ENCODE data around the gene TNFRSF12A.

The TNFRSF12A gene

GRCh38 chr16:3057181-3058138, 37.3 kb downstream of the TNFRSF12A start:
- H3K4me3 ChIP-seq (ENCODE audit: control insufficient read depth, low read depth, low read length) = no peak overlapping the region
- no peak for TF ChIP-seq CTCF (conservative IDR thresholded peaks at IDR 0.05; ENCODE audit: control insufficient read depth, insufficient read depth, low read depth, low read length)
- no peak for DNase-seq (ENCODE audit: low read depth)

GRCh38 chr16:3058139-3059030, 38.2 kb downstream of the TNFRSF12A start:
- peak overlapping the region; percentile 66 for H3K4me3 ChIP-seq (ENCODE audit: control insufficient read depth, low read depth, low read length)
- TF ChIP-seq CTCF (conservative IDR thresholded peaks at IDR 0.05; ENCODE audit: control insufficient read depth, insufficient read depth, low read depth, low read length) = no peak
- DNase-seq (ENCODE audit: low read depth) = peak; percentile 16

- H3K4me3 ChIP-seq (ENCODE audit: control insufficient read depth, low read depth, low read length) = peak overlapping the region; percentile 66
- DNase-seq (ENCODE audit: low read depth) = peak; percentile 68
- no peak for TF ChIP-seq CTCF (conservative IDR thresholded peaks at IDR 0.05; ENCODE audit: control insufficient read depth, insufficient read depth, low read depth, low read length)
These were observed 39.0 kb downstream of the TNFRSF12A start for GRCh38 chr16:3059041-3059722.

- TF ChIP-seq CTCF (conservative IDR thresholded peaks at IDR 0.05; ENCODE audit: control insufficient read depth, insufficient read depth, low read depth, low read length) = no peak
- no peak for DNase-seq (ENCODE audit: low read depth)
These were observed 39.6 kb downstream of the TNFRSF12A start for GRCh38 chr16:3059723-3060242.

GRCh38 chr16:3060339-3061127, 40.4 kb downstream of the TNFRSF12A start:
- H3K4me3 ChIP-seq (ENCODE audit: control insufficient read depth, low read depth, low read length) = no peak overlapping the region
- TF ChIP-seq CTCF (conservative IDR thresholded peaks at IDR 0.05; ENCODE audit: control insufficient read depth, insufficient read depth, low read depth, low read length) = no peak

More at GRCh38 chr16:3059723-3060242, 39.6 kb downstream of the TNFRSF12A start:
- H3K4me3 ChIP-seq (ENCODE audit: control insufficient read depth, low read depth, low read length) = peak overlapping the region; percentile 41

More at GRCh38 chr16:3060339-3061127, 40.4 kb downstream of the TNFRSF12A start:
- no peak for DNase-seq (ENCODE audit: low read depth)

Measured in fibroblast of mammary gland (primary cell).